ENCODE data around the gene PFDN2.

- TF ChIP-seq CTCF (IDR thresholded peaks at IDR 0.05), result no peak
- TF ChIP-seq POLR2AphosphoS5 (IDR thresholded peaks at IDR 0.05), result no peak
- TF ChIP-seq POLR2A (IDR thresholded peaks at IDR 0.05), result no peak
Measured at GRCh38 chr1:161096015-161096414, 21.8 kb downstream of the PFDN2 start.
